Measurements from ENCODE around the gene TTC16.

TTC16 gene

DNA sequence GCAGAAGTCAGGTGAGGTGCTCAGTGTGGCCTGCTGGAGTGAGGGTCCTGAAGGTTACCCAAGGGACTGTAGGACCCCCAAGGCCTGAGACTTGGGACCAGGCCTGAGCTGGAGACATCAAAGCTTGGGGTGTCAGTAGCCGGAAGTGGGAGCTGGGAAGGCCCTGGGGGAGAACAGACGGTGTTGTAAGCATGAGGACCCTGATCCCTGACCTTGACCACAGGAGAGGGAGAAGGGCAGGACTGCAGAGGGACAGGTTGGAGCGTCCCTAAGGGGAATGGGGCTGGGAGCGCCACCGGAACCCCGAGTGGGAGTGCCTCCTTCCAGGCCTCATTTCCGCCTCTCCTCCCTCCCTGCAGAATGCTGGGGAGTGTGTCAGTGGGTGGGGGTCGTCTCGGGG, 533 bp downstream of the TTC16 start:
- no peak for DNase-seq (ENCODE audit: low read depth in 2 of 3, low spot score in 1 of 3)

DNA sequence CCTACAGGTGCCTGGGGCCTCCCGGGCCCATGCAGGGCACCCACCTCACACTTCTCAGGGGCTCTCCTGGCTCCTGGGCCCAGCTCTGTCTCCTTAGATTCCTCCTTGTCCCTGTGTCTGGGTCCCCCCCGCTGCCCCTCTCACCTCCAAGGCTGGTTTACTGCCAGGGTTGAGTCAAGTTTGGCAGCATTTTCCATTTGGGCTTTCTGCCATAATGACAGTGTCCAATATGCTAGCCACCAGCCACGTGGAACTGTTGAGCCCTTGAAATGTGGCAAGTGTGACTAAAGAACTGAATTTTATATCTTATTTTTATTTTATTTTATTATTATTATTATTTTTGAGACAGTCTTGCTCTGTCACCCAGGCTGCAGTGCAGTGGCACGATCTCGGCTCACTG, 1.9 kb downstream of the TTC16 start:
- DNase-seq (ENCODE audit: low read depth in 2 of 3, low spot score in 1 of 3): no peak

DNA sequence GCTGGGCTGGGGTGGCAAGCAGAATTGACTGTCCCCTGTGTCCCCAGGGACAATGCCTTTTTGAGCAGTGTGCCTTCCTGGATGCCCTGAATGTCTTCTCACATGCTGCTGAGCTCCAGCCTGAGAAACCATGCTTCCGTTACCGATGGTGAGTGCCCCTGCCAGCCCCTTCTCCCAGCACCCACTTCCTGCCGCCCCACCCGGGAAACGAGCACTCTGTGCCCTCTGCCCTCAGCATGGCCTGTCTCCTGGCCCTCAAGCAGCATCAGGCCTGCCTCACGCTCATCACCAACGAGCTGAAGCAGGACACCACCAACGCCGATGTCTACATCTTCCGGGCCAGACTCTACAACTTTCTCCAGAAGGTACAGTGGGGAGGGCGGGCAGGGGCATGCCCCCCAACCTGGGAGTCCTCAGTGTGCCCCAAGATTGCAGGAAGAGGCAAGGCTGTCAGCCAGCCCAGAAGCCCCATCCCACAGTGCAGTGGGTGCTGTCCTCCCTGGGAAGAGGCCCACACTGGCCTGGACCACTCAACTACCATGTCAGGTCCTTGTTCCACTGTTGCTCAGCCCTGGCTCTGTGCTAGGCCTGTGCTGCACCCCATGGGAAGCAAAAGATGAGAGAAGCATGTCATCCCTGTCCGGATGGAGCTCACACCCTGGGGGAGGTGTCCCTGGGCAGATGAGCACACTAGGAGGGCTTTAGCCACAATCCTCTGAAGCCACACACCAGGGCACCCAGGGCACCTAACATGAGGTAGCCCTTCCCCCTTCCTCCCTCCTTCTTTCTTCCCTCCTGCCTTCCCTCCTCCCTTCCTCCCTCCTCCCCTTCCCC, 4.4 kb downstream of the TTC16 start:
- DNase-seq (ENCODE audit: low read depth in 2 of 3, low spot score in 1 of 3): no peak

DNA sequence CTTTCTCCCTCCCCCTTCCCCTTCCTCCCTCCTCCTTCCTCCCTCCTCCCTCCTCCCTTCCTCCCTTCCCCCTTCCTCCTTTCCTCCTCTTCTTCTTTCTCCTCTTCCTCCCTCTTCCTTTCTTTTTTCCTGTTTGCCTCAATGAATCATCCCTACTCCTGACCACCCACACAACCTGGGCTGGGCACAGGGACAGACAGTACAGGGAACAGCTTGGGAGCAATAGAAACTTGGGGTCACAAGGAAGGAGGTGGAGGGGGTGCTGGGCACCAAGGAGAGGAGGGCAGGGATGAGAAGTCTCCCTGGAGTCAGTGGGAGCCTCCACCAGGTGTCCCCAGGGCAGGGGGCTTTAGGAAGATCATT, 5.0 kb downstream of the TTC16 start:
- no peak for DNase-seq (ENCODE audit: low read depth in 2 of 3, low spot score in 1 of 3)

DNA sequence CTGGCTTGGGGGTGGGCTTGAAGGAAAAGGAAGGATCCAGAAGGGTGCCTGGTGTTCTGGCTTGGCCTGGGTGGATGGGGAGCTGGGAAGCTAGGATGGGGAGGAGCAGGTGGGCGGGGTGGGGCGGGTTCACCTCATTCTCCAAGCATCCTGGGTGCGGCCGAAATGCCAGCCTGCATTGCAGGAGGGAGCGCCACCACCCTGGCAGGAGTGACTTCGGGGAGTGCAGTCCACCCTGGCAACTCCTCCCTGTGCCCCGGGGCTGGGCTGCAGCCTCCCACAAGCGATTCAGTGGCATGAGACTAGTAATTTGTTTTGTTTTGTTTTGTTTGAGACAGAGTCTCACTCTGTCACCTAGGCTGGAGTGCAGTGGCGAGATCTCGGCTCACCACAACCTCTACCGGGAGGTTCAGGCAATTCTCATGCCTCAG, 5.5 kb downstream of the TTC16 start:
- DNase-seq (ENCODE audit: low read depth in 2 of 3, low spot score in 1 of 3): no peak

DNA sequence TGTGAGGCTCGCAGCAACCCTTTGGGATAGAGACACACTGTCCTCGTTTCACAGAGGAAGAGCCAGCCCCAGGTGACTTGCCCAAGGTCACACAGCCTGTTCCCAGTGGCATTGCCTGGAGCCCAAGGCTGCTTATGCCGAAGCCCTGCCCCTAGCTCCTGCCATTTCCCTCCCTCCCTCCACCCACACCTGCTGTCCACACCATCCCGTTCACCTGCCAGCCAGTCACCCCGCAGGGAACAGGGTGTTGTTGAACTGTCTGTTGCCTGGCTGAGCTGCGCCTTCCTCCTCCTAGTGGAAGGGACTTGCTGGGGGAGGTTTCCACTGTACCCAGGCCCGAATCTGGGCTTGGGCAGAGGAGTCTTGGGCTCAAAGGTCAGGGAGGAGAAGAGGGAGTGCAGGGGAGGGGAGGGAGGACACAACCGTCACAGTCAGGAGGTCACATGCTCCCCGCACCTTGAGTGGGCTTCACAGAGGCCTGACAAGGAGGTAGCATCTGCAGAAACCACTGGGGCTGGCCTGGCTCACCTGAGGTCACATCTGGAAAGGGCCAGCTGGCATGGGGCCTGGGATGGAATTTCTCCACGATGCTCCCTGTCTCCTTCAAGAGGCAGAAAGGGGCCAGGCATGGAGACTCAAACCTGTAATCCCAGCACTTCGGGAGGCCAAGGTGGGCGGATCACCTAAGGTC, 6.3 kb downstream of the TTC16 start:
- DNase-seq (ENCODE audit: low read depth in 2 of 3, low spot score in 1 of 3): no peak

DNA sequence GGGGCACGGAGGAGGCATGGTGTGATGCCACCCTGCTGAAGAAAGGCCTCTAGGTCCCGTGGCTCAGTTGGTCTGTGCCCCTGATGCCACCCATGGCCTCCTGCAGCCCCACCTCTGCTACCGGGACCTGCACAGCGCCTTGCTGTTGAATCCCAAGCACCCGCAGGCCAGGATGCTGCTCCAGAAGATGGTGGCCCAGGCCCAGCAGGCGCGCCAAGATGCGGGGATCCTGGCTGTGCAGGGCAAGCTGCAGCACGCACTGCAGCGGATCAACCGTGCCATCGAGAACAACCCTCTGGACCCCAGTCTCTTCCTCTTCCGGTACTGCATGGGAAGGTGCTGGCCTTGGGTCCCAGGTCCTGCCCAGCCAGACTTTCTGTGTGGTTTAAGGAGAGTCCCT, 7.1 kb downstream of the TTC16 start:
- no peak for DNase-seq (ENCODE audit: low read depth in 2 of 3, low spot score in 1 of 3)

DNA sequence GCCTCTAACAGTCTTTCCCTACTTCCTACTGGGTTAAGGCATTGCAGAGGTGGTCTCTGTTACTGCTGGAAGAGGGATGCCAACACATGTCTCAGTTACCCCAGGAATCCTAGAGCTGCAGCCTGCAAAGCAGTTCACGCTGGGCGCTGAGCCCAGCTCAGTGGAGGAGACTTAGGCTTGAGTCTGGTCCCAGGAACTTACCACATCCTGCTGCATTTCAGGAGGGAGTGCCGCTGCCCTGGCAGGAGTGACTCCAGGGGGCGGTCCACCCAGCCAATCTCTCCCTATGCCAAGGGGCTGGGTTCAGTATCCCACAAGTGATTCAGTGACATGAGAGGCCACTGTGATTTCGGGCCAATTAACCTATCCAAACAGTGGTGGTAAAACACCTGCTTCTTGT, 7.6 kb downstream of the TTC16 start:
- DNase-seq (ENCODE audit: low read depth in 2 of 3, low spot score in 1 of 3): no peak

DNA sequence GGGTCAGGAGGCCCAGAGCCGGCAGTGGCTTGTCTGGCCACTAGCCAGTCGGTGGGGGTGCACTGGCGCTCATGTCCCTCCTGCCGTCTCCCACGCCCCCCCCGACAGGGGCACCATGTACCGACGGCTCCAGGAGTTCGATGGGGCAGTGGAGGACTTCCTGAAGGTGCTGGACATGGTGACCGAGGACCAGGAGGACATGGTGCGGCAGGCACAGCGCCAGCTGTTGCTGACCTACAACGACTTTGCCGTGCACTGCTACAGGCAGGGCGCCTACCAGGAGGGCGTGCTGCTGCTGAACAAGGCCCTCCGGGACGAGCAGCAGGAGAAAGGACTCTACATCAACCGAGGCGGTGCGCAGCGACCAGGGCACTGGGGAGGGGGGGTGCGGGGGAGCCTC, 8.1 kb downstream of the TTC16 start:
- no peak for DNase-seq (ENCODE audit: low read depth in 2 of 3, low spot score in 1 of 3)

DNA sequence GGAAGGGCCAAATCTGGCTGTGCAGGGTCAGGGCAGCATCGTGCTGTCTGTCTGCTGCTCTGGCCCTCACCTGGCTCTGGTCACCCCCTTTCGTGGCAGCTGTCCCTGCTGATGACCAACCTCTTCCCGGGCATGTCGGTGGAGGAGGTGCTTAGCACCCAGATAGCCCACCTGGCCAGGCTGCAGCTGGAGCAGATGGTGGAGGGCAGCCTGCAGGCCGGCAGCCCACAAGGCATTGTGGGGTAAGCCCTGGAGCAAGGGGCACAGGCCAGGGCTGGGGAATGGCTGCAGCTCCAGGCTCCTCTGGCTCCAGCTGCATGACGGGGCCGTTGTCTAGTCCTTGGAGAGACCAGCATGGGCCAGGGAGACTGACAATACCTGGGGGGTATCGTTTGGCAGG, 11.0 kb downstream of the TTC16 start:
- DNase-seq (ENCODE audit: low read depth in 2 of 3, low spot score in 1 of 3): no peak

DNA sequence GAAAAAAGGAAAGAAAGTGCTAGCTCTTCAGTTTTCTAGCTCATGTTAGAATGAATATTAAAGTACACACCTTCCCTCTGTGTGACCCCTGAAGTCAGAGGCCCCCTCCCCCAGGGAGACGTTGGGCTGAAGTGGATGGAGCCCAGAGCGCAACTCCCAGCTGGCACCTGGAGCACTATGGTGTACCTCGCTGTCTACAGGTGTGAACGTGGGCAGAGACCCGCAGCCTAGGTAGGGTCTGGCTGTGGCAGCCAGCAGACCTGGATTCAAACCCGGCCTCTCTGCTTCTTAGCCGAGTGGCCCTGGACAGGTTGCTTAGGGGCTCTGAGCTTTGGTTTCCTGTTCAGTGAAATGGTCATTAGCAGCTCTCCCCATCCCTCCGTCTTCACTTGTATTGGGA, 12.9 kb downstream of the TTC16 start:
- no peak for DNase-seq (ENCODE audit: low read depth in 2 of 3, low spot score in 1 of 3)

DNA sequence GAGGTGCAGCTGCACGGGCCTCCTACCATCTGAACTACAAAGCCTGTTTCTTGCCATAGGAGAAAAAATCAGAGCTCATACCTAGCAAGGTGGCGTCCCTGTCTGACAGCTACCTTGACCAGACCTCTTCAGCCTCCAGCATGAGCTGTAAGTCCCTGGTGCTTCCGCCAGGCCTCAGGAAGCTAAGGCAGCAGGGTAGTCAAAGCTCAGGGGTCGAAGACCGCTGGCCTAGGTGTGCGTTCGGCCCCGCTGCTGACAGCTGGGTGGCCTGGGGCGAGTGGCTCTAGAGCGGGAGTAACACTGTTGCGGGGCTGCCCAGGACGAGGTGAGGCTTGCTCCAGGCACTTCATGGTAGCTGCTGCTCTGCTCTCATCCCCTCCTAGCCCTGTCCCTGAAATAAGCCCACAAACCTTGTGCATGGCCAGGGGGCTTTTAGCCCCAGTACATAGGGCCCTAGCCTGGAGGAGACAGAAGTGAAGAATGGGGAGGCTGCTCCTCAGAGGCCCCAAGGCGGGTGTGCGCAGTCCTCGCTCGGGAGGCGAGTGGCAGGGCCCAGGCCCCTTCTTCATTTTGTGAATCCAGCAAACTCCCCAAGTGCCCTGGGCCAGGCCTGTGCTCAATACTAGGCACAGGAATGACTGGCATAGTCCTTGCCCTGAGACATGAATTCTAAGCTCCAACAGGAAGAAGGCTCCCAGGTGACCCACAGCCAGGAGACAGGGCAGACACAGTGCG, 13.8 kb downstream of the TTC16 start:
- no peak for DNase-seq (ENCODE audit: low read depth in 2 of 3, low spot score in 1 of 3)

DNA sequence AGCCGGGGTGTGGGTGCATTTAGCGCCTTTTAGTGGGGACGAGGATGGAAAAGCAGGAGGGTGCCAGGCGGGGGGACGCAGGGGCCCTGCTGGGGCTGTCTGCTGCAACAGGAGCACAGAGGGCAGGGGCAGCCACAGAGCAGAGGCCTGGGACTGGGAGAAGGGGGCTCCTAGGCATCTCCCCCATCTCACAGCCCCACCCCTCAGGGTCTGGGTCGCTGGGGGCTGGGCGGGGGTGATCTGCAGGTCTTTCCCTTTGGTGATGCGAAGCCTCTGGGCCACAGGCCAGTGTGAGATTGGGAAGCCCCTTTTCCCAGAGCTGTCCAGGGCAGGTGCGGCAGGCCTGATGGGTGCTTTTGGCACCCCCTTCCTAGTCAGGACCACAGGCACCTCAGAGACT, 14.4 kb downstream of the TTC16 start:
- DNase-seq (ENCODE audit: low read depth in 2 of 3, low spot score in 1 of 3): no peak

DNA sequence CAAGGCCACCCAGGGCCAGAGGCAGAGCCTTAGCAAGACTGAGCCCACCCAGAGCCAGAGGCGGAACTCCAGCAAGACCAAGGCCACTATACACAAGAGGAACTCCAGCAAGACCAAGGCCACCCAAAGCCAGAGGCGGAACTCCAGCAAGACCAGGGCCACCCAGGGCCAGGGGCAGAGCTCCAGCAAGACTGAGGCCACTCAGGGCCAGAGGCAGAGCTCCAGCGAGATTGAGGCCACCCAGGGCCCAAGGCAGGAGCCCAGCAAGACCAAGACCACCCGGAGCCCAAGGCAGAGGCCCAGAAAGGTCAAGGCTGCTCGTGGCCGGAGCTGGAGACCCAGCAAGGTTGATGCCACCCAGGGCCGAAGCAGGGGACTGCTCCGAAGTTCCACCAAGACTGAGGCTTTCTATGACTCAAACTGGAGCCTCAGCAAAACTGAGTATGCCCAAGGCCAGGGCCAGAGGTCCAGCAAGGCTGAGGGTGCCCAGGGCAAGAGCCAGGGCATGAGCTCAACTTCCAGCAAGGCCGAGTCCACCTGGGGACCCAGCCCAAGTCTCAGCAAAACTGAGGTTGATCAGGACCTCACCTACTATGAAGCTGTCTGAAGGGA, 15.0 kb downstream of the TTC16 start:
- DNase-seq (ENCODE audit: low read depth in 2 of 3, low spot score in 1 of 3): no peak

DNA sequence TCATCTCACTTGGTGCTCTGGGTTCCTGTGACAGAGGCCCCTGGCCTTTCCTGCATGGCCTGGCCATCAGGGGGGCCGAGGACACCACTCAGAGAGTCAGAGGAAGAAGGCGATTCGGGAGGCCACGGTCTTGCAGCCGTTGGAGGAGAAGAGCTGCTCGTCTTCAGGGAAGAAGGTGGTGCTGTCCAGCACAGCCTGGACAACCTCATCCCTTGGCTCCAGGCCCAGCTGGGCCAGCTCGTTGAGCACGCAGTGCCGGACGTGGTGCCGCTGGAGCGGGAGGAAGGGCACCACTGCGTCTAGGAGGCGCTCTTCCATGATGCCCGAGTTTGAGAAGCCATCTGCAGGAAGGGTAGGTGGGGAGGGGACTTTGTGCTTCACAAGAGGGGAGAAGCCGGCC, 16.1 kb downstream of the TTC16 start:
- DNase-seq (ENCODE audit: low read depth in 2 of 3, low spot score in 1 of 3): no peak

DNA sequence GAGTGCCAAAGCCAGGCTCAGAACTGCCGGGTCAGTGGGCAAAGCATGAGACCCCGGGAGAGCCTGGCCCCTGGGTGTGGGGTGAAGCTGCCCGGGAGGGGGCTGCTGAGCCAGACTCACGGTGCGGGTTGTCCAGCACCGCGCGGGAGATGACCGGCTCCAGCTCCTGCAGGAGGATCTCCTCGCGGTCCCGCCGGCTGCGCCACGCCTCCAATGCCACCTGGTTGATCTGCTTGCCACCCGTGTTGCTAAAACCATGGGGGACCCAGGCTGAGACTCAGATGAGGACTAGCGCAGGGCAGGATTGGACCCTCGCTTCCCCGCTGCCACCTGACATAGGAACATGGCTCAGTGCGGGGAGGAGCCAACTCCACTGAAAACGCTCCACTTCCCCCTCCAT, 16.6 kb downstream of the TTC16 start:
- DNase-seq (ENCODE audit: low read depth in 2 of 3, low spot score in 1 of 3): no peak

DNA sequence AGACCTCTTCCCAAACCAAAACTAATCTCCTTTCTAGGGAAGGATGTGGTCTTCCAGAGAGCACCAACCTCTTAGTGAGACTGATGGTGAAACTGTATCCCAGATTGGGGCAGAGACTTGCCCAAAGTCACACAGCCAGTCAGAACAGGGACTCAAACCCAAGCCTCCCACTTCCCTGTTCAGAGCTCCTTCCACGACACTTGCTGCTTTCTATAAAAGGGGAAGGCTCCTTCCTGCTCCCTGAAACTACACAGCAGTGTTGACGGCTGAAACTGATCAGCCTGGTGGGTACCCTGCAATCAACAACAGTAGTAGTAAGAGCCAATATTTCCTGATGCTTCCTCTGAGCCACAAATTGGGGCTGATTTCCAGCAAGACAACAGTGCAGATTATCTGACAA, 17.7 kb downstream of the TTC16 start:
- DNase-seq (ENCODE audit: low read depth in 2 of 3, low spot score in 1 of 3): no peak

DNA sequence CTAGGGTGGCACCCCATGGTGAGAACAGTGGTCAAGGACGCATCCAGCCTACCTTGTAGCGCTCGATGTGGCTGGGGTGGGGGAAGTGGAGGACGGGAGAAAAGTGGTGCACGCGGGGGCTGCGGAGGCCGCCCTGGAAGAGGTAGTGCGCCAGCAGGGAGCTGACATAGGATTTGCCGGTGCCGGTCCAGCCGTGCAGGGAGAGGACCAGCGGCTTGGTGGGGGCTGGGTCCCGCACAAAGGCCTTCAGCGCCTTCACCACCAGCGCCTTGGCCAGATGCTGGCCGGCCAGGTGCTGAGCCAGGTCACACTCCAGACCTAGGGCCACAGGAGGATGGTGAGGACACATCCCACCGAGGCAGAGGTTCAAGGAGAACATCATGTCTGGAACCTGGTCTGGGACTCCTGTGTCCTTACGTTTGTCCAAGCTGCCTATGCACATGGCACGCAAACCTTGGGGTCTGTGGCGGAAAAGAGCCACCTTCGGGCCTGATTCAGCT, 18.4 kb downstream of the TTC16 start:
- DNase-seq (ENCODE audit: low read depth in 2 of 3, low spot score in 1 of 3): no peak

DNA sequence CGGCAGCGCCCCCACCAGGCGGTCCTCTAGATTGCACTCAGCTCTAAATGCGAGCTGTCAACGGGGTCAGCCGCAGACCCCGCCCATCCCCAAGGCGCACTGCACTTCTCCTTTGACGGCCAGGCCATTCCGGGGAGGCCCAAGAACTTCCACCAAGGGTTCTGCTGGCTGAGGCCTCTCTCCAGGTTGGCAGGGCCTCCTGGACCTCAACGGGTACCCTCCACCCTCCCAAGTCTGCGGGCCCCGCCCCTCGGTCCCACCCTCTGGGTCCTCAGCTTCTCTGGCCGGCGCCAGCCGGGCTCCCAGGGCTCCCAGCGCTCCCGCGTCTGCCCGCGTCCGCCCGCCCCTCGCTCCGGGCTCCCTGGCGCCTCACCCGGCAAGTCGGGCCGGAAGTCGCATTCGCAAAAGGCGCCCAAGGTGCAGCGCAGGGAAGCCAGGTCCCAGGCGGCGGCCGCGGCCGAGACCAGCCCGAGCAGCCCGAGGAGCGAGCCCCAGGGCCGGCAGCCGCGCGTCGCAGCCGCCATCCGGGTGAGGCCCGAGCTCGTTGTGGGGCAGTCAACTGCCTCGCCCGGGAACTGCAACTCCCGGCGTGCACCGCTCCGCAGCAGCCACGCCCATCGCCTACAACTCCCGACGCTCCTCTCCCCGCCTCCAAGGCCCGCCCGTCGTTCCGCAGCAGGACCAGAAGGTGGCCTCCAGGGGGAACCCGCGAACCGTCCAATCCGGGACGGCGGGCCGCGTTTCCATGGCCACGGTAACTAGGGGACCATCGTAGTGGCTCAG, 19.1 kb downstream of the TTC16 start, which contains the start of gene TOR2A:
Gene TOR2A (minus strand): TSS at position 548 of the 783 bp plus-strand sequence. CDS start 24 bp downstream, at position 524.
- peak; percentile 97 to 98 (median 98) for DNase-seq (ENCODE audit: low read depth in 2 of 3, low spot score in 1 of 3)

DNA sequence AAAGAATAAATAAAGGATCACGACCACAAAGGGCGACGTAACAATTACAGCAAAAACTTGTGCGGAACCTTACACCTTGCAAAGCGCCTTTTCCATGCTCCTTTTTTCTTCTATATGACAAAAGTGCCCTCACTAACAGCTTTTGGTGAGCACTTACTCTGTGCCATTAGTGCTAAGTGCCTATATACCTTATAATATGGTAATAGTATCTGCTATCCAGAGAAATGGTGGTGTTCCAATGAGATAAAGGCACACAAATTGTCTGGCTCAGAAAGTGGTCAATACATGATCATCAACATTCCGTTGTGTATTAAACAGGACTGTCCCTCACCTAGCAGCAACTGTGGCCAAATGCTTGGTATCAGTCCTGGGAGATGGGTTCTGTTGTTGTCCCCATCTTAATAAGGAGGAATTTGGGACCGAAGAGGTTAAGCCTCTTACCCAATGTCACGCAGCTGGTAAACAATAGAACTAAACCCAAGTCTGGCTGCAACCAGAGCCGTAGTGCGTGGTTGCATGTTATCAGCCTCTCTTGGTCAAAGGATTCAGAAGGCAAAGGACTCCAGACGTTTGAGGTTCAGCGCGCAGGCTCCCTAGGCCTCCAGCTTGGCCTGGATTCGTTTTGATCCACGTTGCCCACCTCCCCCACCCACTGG, 19.8 kb downstream of the TTC16 start:
- no peak for DNase-seq (ENCODE audit: low read depth in 2 of 3, low spot score in 1 of 3)
